Measurements from ENCODE around the gene PWWP2A. TPM values are rescaled to one million over a fixed set of nuclear protein-coding genes. Genes with fewer than 3 reads are reported as not detected.

PWWP2A gene
- total and polyA plus RNA-seq, 10 of the 15 experiments (the other 5 are each of a cell fraction or from before 2014, with no cell fraction given): 5.7 to 26.1 (median 17.7) TPM

GRCh38 chr5:160133918-160134304 lies 14.7 kb upstream of the PWWP2A start:
- no peak for DNase-seq (ENCODE audit: low read depth, low spot score)
- Histone ChIP-seq H3K27me3 (replicated peaks in 1 of 2; ENCODE audit: control insufficient read depth in 2 of 2, insufficient read depth in 2 of 2, low read length in 1 of 2) (no peaks in the 10 kb centered on the region), H3K4me2 (ENCODE audit: control insufficient read depth, insufficient read depth) (no peak overlapping the region), H2AFZ (ENCODE audit: control insufficient read depth, low read depth, low read length) (no peak overlapping the region), H3K4me1 (ENCODE audit: control insufficient read depth, insufficient read depth, low read length) (no peaks in the 10 kb centered on the region), H3K9ac (ENCODE audit: control insufficient read depth, insufficient read depth, low read length) (no peak overlapping the region), H3K79me2 (ENCODE audit: control insufficient read depth, insufficient read depth, low read length) (no peaks in the 10 kb centered on the region), H3K9me3 (replicated peaks; ENCODE audit: control insufficient read depth, insufficient read depth, low read length) (no peaks in the 10 kb centered on the region), H3K4me3 (no peak overlapping the region), H3K36me3 (ENCODE audit: control insufficient read depth in 2 of 2, insufficient read depth in 2 of 2, low read length in 1 of 2) (no peaks in the 10 kb centered on the region), H4K20me1 (ENCODE audit: control insufficient read depth, insufficient read depth) (no peaks in the 10 kb centered on the region), H3K27ac (ENCODE audit: control insufficient read depth, insufficient read depth) (no peak overlapping the region)
- ChIA-PET POLR2A (no interaction called here), SMC1A (ENCODE audit: uncharacterized antibody, unreplicated experiment) (interaction anchor here (0.9 to 1.3 kb wide), 2 partner anchors 12 to 53 kb away, joined by 4 to 5 read pairs; no protein-coding TSS in a partner anchor), RAD21 (ENCODE audit: unreplicated experiment) (no interaction called here), CTCF (no interaction called here)
- in situ Hi-C loops (cut with MboI) (no loop called here), intact Hi-C loops (cut with micrococcal nuclease; ENCODE audit: unreplicated experiment) (no loop called here)
- no peak for ATAC-seq
- FAIRE-seq: no peak
- 41% methylated on average over 2 of the region's 7 CpGs for WGBS (ENCODE audit: insufficient coverage, insufficient replicate concordance, low lambda C conversion rate, missing lambda C conversion rate)
- no TSS peak for BruUV-seq (replicated peaks)
- TF ChIP-seq MEF2B (IDR thresholded peaks at IDR 0.05; ENCODE audit: partially characterized antibody, poor library complexity, severe bottlenecking) (no peak), ZNF24 (IDR thresholded peaks at IDR 0.05) (no peak), CEBPB (IDR thresholded peaks at IDR 0.05; ENCODE audit: borderline replicate concordance in 1 of 2, low read depth in 2 of 2, low read length in 2 of 2) (no peak), CBX5 (IDR thresholded peaks at IDR 0.05; ENCODE audit: low read depth) (no peak), YY1 (IDR thresholded peaks at IDR 0.05; ENCODE audit: low read depth, low read length) (no peak), SREBF2 (IDR thresholded peaks at IDR 0.05; ENCODE audit: low read length) (no peak), CHD4 (IDR thresholded peaks at IDR 0.05) (no peak), PBX3 (IDR thresholded peaks at IDR 0.05; ENCODE audit: insufficient replicate concordance, low read depth, low read length) (no peak), E2F8 (IDR thresholded peaks at IDR 0.05; ENCODE audit: low read depth, partially characterized antibody) (no peak), HSF1 (IDR thresholded peaks at IDR 0.05; ENCODE audit: low read depth, low read length) (no peak), ZBTB40 (IDR thresholded peaks at IDR 0.05; ENCODE audit: borderline replicate concordance) (no peak), FOS (IDR thresholded peaks at IDR 0.05; ENCODE audit: borderline replicate concordance, extremely low read depth, insufficient read length) (no peak), STAT3 (IDR thresholded peaks at IDR 0.05; ENCODE audit: low read depth, low read length) (no peak), SP1 (IDR thresholded peaks at IDR 0.05; ENCODE audit: low read depth, low read length) (no peak), CREM (IDR thresholded peaks at IDR 0.05; ENCODE audit: low read depth) (no peak)

All from GM12878 (cell line).